GM21576 (cell line): ENCODE results near the gene TLE7.

Experiments
- ATAC-seq: cut with Tn5 transposase; IDR thresholded peaks from one replicate; pipeline ENCODE4 v1.9.1; 2021; ENCODE audit warnings: mild to moderate bottlenecking, moderate library complexity; ENCODE audit not compliant: unreplicated experiment

The TLE7 gene

DNA sequence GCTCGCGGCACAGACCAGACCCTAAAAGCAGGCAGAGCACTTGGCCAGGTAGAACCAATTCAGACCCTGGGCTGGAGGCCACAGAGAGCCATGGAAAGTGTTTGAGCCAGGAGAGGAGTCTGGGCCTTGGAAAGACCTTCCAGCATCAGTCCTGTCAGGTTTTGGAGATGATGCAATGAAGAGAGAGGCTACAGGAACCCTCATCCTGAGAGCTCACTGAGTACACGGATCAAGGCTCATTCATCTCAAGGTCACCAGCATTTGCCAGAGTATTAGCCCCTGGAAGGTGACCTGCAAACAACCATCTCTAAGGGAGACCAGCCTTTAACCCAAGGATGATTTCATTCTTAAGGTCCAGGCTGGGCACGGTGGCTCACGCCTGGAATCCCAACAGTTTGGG lies 27.8 kb downstream of the TLE7 start:
- ATAC-seq: no peak

DNA sequence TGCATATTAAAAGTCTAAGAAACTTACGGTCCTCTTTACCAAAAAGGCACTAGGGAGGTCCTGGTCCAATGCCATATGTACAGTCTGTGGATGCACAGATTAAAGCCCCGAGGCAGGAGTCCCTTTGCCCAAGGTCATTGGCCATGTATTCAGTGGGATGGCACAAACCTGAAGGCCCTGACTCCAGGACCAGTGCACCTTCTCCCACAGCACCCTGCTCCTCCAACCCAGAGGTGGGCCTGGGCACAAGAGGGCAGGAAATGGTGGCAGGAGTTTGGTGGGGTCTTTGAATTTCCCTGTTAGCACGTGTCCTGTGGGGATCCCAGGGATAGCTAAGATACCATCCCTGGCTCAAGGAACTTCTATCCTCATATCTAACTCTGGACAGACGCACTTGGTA lies 28.5 kb downstream of the TLE7 start:
- no peak for ATAC-seq

DNA sequence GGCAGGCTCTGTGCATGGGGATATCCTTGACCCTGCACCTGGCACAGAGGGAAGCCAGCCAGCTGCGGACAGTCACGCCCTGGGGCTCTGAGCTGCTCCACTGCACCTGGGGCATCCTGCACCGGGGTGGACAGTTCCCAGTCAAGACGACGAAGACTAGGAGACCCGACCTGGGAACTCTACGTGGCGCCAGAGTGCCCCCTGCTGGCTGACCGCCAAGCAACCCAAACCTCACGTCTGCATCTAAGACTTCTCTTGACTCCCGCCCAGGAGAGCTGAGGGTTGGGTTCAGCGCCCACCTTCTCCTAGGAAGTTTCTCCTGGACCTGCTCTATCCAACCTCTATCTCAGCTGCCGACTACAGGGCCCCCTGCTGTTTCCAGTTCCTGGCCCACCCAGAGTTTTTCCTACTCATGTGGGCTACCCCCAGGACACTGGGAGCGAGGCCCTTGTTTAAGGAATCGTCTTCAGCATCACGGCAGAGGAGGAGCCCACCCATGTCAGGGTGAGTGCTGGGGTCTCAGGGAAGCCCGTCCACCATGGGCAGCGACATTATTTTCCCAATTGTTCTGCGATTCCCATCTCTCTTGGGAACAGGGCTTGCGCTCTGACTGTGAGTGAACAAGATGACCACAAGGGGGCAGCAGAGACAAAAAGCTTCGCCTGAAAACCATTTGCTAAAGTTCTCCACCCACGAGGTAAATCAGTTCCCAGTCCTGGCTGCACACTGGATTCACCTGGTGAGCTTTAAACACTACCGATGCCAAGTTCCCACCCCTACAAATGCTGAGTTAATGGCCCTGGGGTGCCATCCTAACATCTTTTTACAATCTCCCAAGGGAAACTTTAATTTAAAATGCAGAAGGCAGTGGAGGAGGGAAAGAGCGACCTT lies 29.3 kb downstream of the TLE7 start:
- ATAC-seq: peak; percentile 64

DNA sequence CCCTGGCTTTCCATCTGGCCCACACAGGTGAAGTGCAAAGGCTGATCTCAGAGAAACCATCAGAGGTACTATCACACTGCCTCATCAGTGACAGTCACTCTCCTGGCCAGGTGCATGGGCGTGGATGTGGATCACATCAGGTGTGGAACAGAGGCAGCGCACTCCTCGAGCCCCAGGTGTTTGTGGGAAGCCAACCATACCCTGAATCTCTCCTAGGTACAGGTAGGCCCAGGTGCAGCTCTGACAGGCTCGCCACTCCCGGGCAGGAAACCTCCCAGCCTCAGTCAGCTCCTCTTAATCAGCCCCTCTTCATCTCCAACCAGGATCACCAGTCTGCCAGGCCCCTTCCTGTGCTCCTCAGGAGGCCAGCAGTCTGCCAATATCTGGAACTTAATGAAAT lies 31.7 kb downstream of the TLE7 start:
- ATAC-seq: no peak

DNA sequence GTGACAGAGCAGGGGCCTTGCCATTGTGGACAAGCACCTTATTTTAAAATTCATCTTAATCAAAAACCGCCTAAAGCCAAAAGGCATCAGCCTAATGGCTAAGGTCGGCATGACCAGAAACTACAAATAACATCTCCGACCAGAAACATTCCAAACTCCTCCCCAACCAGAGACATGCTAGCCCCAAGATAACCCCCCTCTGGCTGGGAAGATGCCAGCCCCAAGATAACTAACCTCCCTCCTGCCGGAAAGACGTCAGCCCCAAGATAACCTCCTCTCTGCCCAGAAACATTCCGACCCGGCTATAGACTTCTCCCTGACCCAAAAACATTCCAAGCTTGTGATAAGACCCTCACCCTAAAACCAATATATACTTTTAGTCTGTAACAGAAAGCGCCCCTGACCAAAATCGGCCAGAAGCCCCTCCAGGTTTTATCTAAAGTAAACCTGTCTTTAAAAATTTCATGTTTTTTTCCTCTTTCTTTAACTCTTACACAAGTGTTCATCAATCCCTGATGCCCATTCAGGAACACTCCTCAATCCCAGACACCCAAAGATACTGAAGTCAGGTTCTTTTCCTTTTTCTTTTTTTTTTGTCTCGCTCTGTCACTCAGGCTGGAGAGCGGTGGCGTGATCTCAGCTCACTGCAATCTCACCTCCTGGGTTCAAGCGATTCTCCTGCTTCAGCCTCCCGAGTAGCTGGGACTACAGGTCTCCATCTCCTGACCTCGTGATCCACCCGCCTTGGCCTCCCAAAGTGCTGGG lies 32.7 kb downstream of the TLE7 start:
- no peak for ATAC-seq

DNA sequence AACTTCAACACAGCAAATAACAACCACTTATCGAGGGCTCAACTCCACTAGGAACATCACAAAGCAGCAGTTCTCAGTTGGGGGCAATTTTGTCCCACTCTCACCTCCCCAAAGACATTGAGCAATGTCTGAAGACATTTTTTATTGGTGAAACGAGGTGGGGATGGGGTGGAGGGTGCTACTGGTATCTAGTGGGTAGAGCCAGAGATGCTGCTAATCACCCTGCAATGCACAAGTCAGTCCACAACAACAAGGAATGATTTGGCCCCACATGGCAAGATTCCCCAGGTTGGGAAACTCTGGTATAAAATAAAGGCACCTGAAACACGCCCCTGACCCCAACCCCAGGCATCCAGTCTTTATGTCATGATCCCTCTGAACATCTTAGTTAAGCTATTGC lies 33.3 kb downstream of the TLE7 start:
- ATAC-seq: no peak

DNA sequence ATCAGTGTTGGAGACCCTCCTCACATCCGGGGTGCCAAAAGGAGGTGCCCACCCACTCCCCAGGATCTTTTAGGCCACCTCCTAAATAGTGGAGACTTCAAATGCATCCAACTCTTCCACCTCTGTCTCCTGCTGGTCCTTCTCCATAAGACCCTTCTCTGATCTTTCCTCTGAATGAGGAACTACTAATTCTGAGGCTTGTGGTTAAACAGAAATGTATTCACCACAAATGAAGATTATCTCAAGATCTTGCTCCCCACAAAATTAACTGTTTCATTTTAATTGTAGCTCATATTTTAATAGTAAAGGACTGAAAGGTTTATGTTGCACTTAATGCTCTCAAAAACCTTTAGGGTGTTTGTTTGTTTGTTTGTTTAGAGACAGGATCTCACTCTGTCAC lies 34.1 kb downstream of the TLE7 start:
- no peak for ATAC-seq

DNA sequence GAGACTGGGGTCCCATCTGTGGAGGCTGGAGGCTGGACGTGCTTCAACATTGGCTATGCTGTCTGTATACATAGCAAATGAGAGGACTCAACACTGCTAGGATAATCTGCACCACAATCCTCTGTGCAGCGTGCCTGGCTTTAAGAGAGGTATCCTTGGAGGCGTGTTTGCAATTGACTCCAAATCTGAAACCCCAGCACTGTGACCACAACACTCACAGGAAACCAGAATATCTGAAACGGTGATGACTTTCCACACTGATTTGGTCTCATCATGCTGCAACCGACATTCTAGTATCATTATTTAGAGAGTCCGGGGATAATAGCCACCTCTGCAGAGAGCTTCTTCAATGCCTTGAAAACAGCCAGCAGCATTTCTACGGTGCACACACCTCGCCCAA lies 35.1 kb downstream of the TLE7 start:
- no peak for ATAC-seq

DNA sequence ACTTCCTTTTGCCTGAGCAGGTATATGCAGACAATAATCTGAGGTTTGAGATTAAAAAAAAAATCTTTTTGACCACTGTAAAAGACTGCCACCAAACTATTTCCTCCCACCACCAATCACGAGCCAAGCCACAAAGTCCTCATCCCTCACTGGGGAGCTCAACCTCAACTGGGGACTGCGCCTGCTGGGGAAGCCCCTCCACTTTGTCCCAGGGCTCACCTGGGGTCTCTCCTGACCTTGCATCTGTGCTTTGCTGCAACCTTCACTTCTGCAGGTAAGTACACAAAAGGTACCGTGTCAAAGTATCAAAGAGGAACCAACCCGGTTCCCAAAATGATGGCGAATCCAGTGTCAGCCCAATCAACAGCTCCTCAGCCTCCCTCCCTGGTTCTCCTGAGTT lies 35.5 kb downstream of the TLE7 start:
- no peak for ATAC-seq

DNA sequence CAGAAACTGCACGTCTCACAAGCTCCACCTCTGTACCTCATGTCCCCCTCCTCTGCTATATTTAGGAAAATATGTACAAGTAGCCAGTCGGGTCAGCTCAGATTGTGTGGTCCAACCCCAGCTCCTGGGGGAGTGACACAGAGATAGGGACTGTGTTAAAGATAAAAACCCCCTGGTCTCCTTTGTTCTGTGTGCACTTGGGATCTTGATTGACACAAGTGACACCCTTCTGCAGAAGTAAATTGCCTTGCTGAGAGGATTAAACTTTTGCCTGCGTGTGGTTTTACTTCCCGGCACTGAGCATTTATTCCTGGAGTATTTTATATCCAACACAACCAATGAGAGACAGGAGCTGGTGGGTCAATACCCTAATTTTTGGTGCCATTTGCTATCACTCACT lies 37.5 kb downstream of the TLE7 start:
- ATAC-seq: no peak

DNA sequence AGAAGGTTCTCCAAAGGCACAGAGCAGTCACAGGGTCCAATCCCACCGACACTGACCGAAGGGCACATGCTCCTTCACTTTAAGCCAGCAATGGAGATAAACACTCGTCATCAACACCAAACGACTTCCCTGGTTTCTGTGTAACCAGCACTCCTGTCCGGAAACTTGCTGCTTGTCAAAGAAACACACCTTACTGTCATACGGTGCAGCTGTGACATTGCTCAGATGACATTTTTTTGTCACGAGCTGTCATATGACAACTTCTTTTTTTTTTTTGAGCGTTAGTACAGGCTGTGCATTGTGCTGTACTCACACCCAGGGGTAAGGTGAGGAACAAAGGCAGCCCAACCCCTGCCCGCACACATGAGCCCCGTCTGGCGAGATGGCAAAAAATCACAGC lies 39.2 kb downstream of the TLE7 start:
- ATAC-seq: no peak

DNA sequence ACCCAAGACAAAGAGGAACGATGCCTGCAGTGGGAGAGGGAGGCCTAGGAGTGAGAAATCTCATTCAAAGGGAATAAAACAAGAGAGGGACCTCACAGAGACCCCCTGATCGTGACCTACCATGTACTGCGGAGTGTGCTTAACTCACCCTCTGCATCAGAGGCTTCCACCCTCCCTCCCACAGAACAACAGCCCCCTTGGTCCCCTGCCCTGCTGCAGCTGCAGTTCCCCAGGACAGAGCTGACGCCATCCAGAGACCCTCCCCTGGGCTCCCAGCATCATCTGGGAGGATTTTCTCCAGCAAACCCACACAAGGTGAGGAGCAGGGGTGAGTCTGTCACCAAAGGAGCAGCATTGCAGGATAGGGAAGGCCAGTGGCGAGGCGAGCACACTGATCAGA lies 39.8 kb downstream of the TLE7 start:
- ATAC-seq: no peak

DNA sequence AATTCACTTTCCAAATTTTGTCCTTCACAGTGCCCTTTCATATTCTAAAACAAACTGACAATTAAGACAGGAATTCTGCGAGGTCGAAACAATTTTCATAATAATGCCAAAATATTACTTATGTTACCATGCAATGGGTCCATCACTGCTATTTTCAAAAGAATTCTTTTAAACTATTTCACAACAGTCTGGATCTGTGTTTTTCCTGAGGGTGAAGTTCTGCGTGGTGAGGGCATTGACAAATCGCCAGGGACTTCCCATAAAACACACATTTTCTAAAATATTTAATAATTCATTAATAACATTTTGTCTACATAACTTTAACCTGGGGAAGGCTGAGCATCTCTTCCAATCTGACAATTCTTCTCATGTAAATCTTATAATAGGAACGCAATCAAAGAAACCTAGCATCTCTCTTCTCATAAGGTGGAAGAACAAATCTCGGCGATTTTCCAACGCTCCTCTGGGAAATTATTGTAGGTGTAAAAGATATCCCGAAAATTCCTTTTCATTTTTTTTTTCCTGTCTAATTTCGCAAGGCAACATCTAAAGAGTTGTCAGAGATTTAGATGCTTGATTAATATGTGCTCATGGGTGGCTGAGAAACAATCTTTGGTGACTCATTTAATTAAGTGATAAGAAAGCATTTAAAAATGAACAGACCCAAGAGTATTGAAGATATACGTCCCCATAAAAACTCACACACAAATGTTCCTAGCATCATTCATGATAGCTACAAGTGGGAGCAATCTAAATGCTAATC lies 41.9 kb downstream of the TLE7 start:
- no peak for ATAC-seq

DNA sequence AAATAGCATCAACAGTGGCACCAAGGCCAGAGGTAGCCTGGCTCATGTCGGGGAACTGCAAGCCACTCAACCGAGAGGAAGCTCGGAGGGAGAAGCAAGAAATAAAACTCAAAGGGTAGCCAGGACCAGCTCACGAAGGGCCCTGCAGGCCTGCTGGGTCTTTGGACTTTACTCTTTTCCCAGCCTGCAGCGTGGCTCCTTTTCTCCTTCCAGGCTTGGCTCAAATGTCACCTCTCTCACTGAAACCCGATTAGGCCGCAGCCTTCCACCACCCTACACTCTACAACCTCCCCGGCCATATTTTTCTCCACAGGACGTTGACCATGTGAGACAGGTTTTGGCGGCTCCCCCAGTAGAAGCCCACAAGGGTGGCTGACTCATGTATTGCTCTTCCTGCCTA lies 45.3 kb downstream of the TLE7 start:
- no peak for ATAC-seq

DNA sequence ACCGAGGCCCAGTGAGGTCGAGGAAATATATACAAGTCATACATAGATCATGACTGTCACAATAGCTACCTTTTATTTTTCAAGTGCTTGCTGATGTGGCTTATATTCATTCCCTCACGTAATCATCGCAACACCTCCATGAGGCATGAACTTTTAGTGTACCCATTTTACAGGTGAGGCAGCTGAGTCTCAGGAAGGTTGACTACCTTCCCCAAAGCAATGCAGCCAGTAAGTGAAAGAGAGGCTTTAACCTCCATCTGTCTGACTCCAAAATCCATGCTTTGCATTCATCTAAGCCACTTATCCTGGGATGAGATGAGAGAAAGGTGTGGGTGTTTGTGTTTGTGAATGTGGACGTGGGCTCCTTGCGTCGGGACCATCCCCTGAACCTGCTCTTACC lies 52.5 kb downstream of the TLE7 start:
- ATAC-seq: no peak

DNA sequence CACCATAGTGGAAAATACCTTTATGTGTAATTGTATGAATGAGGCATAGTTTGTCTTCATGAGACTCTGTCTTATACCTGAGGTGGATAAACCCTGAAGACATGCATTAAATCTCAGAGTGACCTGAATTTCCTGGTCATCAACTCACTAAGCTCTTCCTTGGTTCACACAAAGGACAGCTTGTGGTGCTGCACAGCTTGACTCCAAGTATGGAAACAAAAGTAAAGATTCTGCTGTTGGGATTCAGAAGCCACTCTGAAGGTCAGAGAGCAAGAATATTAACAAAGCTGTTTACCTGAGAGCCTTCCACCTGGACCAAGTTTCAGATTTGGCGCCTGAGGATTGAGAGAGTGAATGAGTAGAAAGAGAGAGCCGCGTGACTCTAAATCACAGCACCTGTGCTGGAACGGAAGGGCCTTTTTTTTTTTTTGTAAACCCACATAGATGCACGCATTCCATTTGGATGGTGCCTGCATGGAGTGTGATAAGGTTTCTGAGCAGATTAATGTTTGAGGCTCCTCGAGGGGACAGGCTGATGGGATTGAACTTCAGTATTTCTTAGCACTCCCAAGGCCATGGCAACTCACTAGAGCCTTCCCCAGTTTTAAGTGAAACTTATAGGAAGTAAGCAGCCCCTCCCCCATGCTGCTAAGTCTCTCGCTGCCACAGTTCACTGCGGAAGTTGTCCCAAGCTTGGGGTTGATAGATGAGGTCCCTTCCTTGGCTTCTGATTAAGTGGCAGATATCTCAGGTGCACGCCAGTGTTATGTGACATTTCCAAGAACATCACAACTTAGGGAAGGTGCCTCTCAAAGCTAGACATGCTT lies 54.6 kb downstream of the TLE7 start:
- no peak for ATAC-seq

DNA sequence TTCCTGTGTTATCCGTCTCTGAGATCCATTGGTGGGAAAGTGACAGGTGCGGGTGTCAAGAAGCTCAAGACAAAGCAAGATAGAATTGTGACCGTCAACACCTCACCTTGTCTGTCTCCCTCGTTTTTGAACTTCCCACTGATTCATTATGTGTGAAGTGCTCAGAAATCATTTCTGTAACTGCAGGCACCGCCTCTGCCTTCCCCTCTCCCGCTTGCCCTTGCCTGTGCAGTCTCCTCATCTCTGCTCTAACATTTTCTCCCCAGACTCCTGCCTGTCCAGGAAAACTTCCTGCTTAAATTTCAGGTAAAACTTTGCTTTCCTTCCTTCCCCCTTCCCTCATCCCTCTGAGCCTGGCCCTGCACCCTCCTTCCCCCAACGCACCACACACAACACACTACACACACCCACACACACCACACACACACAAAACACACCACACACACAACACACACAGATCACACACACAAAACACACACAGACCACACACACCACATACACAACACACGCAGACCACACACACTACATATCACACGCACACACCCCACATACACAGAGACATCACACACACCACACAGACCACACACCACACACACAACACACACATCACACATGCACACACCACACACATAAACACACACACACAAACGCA lies 57.7 kb downstream of the TLE7 start:
- ATAC-seq: no peak

DNA sequence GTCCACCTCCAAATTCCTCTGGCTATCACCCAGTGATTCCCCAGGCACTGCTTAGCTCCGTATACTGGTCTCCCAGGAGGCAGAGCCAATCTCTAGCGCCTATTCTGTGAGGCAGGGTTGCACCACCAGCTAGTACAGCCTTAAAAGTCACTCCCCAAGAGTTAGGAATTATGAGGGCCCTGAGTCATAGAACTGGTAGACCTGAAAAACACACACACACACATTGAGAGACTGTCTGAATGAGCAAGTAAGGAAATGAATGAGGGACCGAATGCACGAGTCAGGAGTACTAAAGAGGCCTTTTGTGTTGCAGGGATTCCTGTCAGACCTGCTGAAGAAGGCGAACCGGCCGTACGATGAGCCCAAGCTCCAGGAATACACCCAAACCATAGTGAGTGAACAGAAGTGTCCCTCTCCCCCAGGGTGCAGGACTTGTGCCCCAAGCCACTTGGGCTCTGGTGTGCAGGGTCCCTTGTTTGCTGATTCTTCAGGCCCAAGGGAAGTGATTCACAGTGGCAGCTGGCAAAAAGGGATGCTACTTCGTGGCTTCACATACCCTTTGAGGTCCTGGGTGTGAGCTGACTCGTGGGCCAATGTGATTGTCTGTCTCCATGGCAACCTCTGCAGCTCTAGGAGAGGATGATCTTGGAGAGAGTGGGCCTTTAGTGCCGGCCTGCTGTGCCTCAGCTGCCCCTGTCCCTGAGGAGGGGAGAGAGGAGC lies 58.6 kb downstream of the TLE7 start:
- no peak for ATAC-seq

DNA sequence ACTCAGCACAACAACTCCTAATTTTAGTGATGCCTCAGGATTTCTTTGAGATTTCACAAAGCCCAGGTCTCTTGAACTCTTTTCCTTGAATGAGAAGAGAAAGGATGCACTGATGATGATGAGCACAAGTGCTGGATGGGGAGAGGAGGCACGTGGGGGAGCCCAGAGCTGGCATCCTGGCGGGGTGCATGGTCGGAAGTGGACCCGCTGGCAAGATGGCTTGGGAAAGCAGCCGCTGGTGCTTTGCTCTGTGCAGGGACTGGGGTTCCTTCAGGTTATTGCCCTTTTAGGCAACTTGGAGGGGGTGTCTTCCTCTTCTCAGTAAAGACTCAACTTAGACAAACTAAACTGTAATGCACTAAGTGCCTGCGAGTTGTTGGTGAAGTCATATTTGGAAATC lies 61.0 kb downstream of the TLE7 start:
- no peak for ATAC-seq
